Measurements from ENCODE around the gene KCNIP4. TPM values are rescaled to one million over a fixed set of nuclear protein-coding genes. Genes with fewer than 3 reads are reported as not detected.

Gene KCNIP4
- total RNA-seq, 1 donor from 2014 or later: 16.7 TPM

- FAIRE-seq (no peak), DNase-seq (ENCODE audit: low spot score in 2 of 2) (no peak)
Observed at GRCh38 chr4:21276046-21276445, 672.5 kb downstream of the KCNIP4 start.

- no peak for FAIRE-seq
Observed at GRCh38 chr4:21271439-21272052, 677.0 kb downstream of the KCNIP4 start.

GRCh38 chr4:21248331-21248730 is 700.2 kb downstream of the KCNIP4 start:
- DNase-seq (ENCODE audit: low spot score in 2 of 2) (no peak), FAIRE-seq (no peak)

More at GRCh38 chr4:21271439-21272052, 677.0 kb downstream of the KCNIP4 start:
- DNase-seq (ENCODE audit: low spot score in 2 of 2): no peak

- FAIRE-seq (no peak), DNase-seq (ENCODE audit: low spot score in 2 of 2) (no peak)
Observed at GRCh38 chr4:21242163-21242562, 706.4 kb downstream of the KCNIP4 start.

DNA sequence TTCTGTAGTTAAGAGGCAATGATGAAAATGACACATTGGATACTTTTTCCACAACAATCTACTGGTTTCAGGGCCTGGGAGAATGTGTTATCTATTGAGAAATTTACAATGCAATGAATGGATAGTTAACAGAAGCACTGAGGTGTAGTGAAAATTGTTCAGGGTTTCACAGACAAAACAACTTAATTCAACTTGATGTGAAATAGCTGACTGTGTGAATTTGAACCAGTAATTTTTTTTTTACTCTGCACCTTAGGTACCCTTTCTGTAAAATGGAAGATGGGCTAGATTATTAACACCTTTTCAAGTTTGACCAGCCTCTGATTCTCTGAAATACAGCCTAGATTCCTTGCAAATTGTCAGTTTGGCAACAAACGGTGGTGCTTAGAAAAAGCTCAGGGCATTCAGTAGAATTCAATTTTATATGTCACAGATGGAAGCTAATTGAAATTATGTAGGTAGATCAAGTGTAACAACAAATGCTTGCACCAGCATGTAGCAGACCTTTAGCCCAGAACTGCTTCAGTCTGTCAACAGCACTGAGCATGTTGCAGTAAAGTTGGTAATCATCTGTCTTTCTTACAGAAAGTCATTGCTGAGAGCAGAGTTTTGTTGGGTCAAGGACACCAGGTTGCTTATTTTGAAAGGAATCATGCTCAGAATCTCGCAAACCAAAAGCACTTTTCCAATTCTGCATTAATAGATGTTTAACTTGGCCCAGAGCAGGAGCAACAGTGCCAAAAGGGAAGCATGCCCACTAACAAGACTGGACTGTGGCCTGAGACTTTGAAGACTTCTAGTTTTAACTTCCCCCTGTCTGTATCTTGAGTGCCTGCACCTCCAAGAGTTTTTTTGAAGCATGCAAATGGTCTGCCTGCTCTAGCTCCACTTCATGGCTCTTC is 721.7 kb downstream of the KCNIP4 start:
- DNase-seq (ENCODE audit: low spot score in 2 of 2) (no peak), FAIRE-seq (no peak)

GRCh38 chr4:21211846-21212245 is 736.7 kb downstream of the KCNIP4 start:
- DNase-seq (ENCODE audit: low spot score in 2 of 2) (no peak), FAIRE-seq (no peak)

- FAIRE-seq: no peak
Observed at GRCh38 chr4:21209860-21210259, 738.7 kb downstream of the KCNIP4 start.

GRCh38 chr4:21205821-21206531 is 742.6 kb downstream of the KCNIP4 start:
- DNase-seq (ENCODE audit: low spot score in 2 of 2) (no peak), FAIRE-seq (no peak)

More at GRCh38 chr4:21209860-21210259, 738.7 kb downstream of the KCNIP4 start:
- no peak for DNase-seq (ENCODE audit: low spot score in 2 of 2)

- DNase-seq (ENCODE audit: low spot score in 2 of 2): no peak
- FAIRE-seq: no peak
Observed at GRCh38 chr4:21203416-21203815, 745.2 kb downstream of the KCNIP4 start.

DNA sequence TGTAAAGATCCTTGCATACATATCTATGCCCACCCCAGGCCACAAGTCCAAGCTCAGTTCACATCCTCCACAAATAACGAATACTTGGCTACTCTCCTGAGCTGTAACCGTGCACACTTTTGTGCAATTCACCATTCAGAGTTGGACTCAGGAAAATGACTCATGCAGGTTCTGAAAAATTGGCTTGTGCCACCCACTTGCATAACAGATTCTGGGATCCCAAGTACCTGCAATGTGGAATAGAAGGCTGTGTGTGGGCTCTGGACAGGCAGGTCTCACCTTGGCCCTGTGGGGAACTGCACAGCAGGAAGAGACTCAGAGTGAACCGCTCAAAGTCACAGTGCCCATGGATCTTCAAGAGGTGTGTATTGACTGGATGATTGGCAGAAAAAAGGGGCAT is 745.6 kb downstream of the KCNIP4 start:
- FAIRE-seq (no peak), DNase-seq (ENCODE audit: low spot score in 2 of 2) (no peak)

- no peak for DNase-seq (ENCODE audit: low spot score in 2 of 2)
- FAIRE-seq: no peak
Observed at GRCh38 chr4:21198683-21199082, 749.9 kb downstream of the KCNIP4 start.

- FAIRE-seq: no peak
- no peak for DNase-seq (ENCODE audit: low spot score in 2 of 2)
Observed at GRCh38 chr4:21195682-21196081, 752.9 kb downstream of the KCNIP4 start.

DNA sequence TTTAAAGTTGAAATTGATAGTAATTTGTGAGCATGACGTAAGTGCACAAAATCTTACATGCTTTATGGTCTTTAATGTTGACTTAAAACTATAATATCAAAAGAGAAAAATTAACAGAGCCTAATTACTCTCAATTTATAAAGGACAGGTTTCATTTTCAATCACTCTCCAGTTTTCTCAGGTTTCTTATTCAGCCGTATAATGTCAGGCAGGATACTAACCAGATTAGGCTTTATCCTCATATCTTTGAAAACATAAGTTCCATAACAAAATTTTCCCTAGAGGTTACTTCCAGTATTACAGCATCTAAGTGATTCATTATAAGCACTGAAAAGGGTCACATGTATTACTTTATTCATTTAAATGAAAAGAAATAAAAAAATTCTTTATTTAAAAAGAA is 756.2 kb downstream of the KCNIP4 start:
- DNase-seq (ENCODE audit: low spot score in 2 of 2): no peak

GRCh38 chr4:21191317-21191716 is 757.3 kb downstream of the KCNIP4 start:
- DNase-seq (ENCODE audit: low spot score in 2 of 2): no peak
- no peak for FAIRE-seq

More for the DNA sequence above, 756.2 kb downstream of the KCNIP4 start:
- FAIRE-seq: no peak

DNA sequence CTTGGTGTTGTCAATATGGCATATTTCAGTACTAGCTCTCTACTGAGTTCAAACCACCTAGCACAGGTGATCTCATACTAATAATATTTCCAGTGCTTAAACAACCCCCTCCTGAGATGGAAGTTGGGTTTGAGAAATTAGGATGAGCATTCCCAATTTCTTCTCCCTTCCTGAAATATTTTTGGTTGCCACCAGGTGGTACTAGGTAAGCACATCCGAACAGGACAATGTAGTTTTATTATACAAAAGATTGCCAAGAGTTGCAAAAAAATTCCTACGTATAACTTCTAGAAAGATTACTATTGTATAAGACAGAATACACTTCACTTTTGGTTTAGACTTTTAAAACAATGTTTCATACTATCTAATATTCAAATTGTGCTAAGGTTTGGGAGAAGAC is 763.8 kb downstream of the KCNIP4 start:
- FAIRE-seq (no peak), DNase-seq (ENCODE audit: low spot score in 2 of 2) (no peak)

DNA sequence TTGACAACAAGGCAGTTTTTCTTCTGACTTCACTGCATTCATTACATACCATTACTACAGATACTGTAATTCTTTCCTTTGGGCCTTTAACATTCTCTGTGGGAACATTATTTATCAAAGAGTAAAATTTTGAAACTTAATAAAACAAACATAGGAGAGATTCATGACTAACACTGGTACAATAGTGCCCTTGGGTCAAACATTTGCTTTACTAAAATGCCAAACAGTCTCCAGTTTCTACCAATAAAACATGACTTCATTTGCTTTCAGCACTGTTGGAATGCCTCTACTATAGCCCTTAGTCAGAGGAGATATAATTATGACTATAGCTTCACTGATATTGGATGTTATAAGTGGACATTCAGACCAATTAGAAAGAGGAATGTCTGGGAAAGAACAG is 766.9 kb downstream of the KCNIP4 start:
- DNase-seq (ENCODE audit: low spot score in 2 of 2): no peak
- no peak for FAIRE-seq

DNA sequence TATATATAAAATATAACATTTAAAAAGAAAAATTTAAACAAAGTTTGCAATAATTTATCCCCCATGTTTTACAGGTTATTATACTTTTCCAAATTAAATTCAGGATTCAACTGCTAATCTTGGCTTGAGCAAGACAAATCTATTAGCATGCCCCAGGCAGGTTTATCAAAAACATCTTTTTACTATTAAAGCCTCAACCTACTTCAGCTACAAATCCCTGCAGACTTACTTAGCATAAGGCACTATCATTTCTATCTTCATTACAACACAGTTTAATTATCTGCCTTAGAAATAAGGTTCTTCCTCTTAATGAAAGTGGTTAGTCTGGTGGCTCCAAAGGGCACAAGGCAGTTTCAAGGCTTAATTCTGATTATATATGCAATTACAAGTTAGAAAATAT is 770.7 kb downstream of the KCNIP4 start:
- no peak for FAIRE-seq

DNA sequence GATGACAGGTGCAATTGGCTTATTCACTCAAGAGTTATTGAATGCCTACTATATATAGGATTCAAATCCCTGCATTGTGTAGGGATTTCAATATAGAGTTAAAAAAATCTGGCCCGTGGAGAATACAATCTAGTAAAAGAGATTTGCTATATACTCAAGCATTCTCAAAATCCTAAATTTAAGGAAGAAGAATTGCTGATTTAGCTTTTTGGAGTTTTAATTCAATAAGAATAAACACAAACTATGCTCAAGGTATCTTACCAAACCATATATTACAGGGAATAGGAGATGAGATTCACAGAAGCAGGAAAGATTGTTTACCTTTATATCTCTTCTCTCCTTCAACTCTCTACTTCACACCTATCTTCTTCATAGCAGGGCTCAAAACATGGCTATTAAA is 771.5 kb downstream of the KCNIP4 start:
- FAIRE-seq: no peak
- no peak for DNase-seq (ENCODE audit: low spot score in 2 of 2)

More for the DNA sequence above, 770.7 kb downstream of the KCNIP4 start:
- no peak for DNase-seq (ENCODE audit: low spot score in 2 of 2)

GRCh38 chr4:21167711-21168110 is 780.9 kb downstream of the KCNIP4 start:
- no peak for FAIRE-seq
- DNase-seq (ENCODE audit: low spot score in 2 of 2): no peak

DNA sequence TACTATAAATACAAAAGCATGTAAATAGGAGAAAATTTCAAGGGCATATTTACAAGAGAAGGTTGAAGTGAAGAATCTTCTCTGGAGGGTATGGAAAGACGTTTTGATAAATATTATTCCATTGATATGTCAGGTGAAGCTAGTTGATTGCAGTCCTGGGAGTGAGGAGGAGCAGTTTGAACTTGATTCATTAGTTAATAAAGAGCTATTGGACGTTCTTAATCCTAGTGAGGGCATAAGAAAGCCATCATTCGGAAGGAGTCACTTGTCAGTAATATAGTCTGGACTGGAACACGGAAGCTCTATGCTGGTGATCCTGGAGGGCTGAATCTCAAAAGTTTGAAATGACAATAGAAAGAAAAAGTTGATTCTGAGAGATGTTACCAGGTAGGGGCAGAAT is 793.2 kb downstream of the KCNIP4 start:
- no peak for DNase-seq (ENCODE audit: low spot score in 2 of 2)
- no peak for FAIRE-seq

- DNase-seq (ENCODE audit: low spot score in 2 of 2): no peak
- no peak for FAIRE-seq
Observed at GRCh38 chr4:21139327-21139726, 809.2 kb downstream of the KCNIP4 start.

Data from frontal cortex (tissue), 4 donors.